ENCODE measurements around the gene ITGB1.

DNA sequence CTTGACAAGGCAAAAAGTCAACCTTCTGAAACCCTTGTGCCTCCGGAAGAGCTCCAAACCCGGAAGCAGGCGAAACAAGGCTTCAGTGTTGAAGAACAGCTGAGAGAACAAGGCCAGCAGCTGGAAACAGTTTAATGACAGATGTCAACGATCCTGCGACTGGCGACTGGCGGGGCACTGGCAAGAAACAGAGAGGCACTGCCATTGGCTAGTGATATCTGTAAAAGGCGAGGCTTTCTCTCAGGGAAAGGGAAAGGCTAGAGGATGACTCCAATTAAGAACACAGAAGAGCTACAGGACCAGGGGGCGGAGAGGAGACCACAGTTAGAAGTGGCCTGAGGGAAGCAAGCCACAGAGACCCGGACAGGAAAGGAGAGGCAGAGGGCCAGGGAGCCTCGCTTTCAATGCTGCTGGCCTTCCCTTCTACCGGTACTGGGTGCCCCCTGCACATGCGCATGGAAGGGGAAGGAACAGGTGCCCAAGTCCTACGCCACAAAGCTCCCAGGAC lies 19.4 kb downstream of the ITGB1 start:
- TF ChIP-seq, protein P1, sequence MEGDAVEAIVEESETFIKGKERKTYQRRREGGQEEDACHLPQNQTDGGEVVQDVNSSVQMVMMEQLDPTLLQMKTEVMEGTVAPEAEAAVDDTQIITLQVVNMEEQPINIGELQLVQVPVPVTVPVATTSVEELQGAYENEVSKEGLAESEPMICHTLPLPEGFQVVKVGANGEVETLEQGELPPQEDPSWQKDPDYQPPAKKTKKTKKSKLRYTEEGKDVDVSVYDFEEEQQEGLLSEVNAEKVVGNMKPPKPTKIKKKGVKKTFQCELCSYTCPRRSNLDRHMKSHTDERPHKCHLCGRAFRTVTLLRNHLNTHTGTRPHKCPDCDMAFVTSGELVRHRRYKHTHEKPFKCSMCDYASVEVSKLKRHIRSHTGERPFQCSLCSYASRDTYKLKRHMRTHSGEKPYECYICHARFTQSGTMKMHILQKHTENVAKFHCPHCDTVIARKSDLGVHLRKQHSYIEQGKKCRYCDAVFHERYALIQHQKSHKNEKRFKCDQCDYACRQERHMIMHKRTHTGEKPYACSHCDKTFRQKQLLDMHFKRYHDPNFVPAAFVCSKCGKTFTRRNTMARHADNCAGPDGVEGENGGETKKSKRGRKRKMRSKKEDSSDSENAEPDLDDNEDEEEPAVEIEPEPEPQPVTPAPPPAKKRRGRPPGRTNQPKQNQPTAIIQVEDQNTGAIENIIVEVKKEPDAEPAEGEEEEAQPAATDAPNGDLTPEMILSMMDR (IDR thresholded peaks at IDR 0.05) = no peak
- no peak for TF ChIP-seq POLR2A (IDR thresholded peaks at IDR 0.05)
